ENCODE data around the gene PLOD3.
"Not testable (repeated sequence)": the region's sequence is repeated elsewhere in the genome, so short reads cannot be mapped to it uniquely, and the experiment has no call there.

Gene PLOD3

DNA sequence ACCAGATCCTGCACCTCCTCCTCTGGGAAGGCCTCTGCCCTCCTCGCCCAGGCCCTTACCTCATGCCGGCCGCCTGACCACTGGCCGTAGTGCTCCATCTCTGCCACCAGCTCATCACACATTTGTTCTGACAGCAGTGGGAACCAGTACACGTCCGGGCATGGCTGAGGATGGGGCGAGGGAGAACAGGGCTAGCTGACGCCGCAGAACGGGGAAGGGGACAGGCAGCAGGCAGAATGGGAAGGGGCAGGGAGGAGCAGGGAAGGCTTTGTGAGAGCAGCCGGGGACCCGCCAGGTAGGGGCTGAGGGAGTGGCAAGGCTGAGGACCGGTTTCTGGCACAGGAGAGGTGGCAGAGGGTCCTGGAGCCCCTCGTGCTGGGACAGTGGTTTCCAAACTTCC, 8.6 kb downstream of the PLOD3 start:
- DNase-seq, result no peak

DNA sequence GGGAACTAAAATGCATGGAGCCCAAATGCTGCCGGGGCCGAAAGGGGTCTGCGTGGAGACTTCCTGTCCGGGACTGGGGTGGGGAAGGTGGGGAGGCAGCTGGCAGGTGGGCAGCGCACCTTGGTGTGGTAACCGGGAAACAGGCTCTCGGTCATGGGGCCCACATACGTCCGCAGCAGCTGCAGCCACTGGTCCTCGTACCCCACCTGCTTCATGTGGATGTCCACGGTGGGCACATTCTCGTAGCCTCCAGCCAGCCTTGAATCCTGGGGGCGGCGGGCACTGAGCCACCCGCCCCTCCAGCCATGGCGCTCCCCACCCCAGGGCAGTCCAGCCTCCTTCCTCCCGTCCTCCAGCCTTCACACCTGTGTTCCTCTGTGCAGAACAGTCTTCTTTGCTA, 9.9 kb downstream of the PLOD3 start:
- DNase-seq, result no peak

DNA sequence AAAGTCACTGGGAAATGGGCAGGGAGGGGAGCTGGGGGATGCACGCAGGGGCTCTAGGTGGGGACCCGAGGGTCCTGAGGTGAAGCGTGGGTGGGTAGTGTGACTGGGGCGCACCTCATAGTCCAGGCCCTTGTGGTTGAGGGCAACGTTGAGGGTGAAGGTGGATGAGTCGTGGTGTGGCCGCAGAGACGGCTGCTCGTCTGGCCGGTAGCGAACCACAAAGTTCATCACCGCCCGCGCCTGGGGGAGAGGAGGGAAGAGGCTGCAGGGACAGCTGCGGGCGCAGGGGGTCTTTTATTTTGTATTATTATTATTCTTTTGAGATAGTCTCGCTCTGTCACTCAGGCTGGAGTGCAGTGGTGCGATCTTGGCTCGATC, 10.7 kb downstream of the PLOD3 start:
- DNase-seq, result no peak

DNA sequence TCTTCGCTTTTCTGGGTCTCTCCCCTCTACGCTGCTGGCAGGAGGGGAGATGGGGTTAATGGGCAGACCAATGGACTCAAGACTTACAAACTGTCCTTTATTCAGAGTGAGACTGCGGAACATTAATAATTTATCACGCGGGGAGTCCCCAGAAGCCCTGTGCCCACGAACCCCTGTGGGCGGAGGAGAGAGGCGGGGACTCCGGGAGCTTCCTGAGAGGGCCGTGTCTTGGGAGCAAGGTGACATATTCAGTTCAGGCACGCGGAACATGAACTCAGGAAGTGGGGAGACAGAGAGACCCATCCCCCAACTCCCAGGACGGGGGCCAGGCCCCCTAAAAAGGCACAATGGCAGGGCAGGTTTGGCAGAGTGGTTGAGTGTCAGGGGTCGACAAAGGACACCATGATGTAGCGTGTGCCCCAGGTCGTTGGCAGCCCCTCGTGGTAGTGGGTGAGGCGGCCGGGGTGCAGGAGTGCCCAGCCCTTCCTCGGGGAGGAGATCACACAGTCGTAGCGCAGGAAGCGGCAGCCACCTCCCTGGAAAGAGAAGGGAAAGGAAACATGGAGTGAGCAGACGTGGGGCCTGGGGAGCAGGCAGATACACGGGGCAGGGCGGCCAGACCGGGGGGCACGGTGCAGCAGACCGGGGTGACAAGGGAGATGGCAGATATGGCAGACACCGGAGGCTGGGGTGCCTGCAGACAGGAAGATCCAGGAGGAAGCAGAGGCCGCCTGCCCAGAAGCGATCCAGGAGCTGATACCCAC, 11.3 kb downstream of the PLOD3 start:
- DNase-seq, result no peak

DNA sequence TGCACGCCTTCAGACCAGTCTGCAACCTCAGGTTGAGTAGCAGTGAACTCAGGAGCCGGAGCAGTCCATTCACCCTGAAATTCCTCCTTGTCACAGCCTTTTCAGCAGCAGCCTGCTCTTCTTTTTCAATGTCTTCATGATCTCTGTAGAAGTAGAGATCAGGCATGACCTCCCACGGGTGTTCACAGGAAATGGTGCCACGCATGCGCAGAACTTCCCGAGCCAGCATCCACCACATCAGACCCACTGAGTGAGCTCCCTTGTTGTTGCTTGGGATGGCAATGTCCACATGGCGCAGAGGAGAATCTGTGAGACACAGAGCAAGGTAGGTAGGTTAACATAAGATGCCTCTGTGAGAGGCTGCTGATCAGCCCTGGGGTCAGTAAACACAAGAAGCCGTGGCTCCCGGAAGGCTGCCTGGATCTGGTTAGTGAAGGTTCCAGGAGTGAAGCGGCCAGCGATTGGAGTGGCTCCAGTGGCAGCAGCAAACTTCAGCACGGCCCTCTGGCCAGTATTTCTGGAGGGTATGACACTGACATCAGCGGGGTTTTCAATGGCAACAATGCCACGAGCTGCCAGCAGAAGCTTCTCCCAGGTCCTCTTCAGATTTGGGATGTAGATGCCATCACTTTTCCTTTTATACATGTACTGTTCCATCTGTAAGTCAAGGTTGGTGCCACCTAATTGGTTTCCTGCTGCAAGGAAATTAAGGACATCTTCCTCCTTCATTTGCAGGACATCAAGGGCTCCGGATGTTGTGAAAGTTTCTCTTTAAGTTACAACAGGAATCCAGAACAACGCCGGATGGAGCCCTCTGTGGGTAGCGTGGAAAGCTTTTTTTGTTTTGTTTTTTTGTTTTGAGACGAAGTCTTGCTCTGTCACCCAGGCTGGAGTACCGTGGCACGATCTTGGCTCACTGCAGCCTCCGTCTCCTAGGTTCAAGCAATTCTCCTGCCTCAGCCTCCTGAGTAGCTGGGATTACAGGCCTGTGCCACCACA, 13.3 kb downstream of the PLOD3 start:
- DNase-seq, result peak; percentile 24 to 51

DNA sequence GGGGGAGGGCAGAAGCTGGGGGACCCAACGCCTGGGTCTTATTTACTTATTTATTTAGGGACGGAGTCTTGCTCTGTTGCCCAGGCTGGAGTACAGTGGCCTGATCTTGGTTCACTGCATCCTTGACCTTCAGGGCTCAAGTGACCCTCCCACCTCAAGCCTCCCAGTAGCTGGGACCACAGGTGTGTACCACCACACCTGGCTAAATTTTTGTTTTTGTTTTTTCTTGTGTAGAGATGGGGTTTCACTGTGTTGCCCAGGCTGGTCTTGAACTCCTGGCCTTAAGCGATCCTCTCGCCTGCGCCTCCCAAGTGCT, 14.8 kb downstream of the PLOD3 start:
- no peak for DNase-seq

DNA sequence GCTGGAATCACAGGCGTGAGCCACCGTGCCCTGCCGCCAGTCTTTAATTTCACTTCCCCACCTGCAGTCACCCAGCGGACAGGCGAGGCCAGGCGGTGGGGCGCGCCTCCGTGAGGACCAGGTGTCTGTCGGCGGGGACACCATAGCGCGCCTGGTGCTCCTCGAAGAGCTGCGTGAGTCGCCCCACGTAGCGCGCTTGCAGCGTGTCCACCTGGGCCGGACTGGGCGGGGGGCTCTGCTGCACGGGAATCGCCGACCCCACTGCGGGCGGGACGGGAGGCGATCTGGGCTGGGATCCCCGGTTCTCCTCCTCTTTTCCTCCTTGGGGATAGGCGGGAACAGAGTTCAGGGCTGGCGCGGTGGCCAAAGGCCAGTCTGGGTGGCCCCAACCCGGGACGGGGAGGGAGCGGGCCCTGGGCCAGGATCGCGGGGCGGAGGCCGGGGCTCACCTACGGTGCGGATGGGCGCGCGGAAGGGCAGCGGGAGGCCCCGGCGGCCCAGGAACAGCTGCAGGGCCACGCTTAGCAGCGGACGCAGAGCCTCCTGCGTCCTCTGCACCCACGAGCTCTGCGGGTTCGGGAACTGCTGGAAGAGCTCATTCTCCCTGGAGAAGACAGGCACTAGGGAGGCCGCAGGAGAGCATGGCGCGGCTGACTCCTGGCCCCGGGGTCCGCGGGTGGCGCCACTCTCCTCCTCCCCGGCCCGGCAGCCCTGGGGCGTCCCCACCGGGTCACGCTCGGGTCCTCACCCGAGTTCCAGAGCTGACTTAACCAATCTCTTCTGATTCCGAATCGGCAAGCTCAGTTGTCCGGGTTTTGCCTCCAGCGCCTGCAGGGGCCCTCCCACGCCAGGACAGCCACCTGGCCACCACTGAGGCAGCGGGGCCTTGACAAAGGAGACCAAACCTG, 15.4 kb downstream of the PLOD3 start:
- DNase-seq, result peak in 1 of 2 donors; percentile 16

DNA sequence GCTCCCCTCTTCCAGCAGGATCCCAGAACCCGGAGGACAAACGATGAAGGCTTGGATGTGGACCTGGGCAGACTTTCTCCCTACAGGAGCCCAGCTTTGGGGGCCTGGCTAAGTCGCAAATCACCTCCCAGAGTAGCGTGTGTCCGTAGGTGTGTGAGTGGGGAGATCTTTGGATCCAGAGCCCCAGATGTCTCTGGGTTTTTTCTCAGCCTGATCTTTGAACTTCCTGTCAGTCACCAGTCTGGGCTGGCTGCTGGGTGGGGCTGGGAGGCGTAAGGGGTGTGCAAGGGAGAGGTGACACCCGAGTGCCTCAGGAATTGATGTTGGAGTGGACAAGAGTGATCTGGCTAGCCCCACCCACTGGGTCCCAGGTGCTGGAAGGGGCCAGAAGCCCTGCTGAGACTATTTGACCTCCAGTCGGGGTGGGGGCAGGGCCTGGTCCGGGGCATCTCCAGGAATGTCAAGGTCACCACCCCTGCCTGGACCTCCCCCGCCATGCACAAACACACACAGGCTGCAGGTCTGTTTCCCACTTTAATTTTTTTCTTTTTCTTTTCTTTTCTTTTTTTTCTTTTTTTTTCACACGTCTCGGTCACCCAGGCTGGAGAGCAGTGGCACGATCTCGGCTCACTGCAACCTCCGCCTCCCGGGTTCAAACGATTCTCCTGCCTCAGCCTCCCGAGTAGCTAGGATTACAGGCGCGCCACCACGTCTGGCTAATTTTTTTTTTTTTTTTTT, 16.4 kb downstream of the PLOD3 start, which contains the start of gene MOGAT3:
MOGAT3 (minus strand) TSS at position 175 of the 738 bp plus-strand sequence. CDS start 182 bp downstream, outside the sequence.
- no peak for DNase-seq

DNA sequence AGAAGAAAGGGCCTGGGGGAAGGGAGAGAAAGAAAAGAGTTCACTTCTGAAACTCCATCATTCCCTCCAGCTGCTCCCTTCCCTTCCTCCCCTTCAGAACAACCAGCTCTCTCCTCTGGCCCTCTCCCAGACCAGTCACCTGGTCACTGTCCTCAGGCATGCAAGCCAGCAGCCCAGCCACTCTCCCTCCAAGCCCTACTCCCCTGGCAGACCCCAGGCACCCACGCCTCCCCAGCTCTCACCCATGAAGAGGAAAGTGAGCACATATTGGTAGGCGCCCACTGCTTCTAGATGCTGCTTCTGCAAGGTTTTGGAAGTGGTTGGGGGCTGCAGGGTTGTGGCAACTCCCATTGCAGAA, 16.9 kb downstream of the PLOD3 start:
- no peak for DNase-seq

DNA sequence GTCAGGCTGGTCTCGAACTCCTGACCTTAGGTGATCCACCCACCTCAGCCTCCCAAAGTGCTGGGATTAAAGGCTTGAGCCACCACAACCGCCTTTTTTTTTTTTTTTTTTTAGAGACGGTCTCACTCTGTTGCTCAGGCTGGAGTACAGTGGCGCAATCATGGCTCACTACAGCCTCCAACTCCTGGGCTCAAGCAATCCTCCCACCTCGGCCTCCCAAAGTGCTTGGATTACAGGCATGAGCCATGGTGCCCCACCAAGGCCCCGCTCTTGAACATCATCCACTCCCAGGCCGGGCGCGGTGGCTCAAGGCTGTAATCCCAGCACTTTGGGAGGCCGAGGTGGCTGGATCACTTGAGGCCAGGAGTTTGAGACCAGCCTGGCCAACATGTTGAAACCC, 17.9 kb downstream of the PLOD3 start:
- not testable (repeated sequence) for DNase-seq

DNA sequence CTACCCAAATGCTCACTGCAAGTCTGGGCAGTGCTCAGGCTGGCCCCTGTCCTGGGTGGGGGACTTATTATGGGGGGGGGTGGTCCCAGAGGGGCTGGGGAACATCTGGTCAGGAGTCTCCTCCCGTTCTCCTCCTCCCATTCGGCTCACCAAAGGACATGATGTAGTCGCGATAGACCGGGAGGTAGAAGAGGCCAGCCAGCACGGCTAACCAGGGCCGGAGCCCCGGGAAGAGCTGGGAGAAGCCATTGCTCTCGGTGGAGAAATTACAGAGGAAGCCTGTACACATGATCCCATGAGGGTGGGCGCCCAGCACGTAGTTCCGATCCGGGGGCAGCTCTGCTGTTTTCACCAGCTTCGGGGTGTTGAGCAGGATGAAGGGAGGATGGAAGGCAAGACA, 18.9 kb downstream of the PLOD3 start:
- DNase-seq, result no peak

DNA sequence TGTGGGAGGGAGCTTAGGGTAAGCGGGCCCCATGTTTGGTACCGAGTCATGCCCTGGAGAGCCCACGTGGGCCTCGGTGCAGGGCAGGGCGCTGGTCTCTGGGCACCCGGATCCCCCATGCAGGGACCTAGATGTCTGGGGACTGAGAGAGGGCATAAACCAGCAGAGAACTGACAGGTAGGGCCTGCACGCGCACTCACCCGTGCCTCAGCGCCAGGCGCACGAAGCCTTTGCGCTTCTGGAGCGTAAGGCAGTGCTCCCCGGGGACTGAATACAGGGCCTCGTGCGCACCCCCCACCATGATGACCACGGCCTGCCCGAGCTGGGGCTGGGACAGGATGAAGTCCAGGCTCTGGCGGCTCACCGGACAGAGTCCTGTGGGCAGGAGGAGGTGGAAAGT, 19.4 kb downstream of the PLOD3 start:
- DNase-seq, result no peak

DNA sequence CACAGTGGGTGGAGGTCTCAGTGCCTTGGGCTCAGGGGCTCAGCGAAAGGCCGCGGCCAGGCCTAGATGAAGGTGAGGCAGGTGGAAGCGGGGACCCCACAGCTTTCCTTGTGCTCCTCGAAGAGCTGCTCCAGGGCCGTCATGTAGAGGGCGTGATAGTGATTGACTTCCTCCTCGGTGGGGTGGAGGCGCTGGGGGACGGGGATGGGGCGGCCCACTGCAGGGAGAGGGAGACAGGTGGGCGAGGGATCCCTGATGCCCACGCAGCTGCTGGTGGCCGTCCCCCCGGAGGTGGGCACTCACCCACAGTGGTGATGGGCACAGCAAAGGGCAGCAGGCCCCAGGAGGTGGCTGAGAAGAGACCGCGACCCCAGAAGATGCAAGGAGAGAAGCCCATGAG, 21.5 kb downstream of the PLOD3 start:
- DNase-seq, result no peak

DNA sequence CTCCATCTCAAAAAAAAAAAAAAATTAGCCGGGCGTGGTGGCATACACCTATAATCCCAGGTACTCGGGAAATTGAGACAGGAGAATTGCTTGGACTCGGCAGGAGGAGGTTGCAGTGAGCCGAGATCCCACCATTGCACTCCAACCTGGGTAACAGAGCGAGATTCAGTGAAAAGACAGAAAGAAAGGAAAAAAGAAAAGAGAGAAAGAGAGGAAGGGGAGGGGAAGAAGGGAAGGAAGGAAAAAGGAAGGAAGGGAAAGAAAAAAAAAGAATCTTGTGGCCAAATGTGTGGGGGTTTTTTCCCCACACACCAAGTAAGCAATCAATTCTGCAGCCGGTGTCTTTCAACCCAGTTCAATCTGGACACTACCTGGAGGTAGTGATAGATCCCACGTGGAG, 28.3 kb downstream of the PLOD3 start:
- no peak for DNase-seq

DNA sequence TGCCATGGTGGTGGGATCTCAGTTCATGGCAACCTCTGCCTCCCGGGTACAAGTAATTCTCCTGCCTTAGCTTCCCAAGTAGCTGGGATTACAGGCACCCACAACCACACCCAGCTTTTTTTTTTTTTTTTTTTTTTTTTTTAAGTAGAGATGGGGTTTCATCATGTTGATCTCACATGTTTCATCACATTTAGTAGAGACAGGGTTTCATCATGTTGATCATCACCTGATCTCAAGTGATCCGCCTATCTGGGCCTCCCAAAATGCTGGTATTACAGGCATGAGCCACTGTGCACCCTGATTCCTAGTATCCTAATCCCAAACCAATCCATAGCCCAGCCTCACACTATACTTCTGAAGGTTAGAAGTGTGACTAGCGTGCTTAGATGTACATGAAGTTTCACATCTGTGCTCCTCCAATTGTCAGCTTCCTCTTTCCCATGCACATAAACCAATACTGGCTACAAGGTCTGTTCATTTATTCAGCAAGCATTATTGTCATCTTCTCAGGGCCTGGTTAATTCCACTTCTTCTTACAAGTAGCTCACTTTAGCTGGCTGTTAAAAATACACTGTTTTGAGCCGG, 30.4 kb downstream of the PLOD3 start:
- no peak for DNase-seq

DNA sequence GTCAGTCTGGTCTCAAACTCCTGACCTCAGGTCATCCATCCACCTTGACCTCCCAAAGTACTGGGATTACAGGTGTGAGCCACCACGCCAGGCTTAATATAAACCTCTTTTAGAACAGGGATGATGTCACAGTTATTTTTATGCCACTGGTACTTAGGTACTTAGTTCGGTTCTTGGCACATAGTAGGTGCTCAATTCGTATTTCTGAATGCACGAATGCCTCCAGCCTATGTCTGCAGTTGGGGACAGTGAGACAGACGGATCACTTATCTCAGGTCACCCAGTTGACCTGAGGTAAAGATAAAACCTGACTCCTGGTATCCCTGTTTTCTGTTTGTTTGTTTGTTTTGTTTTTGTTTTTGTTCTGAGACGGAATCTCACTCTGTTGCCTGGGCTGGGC, 31.2 kb downstream of the PLOD3 start:
- DNase-seq, result no peak

DNA sequence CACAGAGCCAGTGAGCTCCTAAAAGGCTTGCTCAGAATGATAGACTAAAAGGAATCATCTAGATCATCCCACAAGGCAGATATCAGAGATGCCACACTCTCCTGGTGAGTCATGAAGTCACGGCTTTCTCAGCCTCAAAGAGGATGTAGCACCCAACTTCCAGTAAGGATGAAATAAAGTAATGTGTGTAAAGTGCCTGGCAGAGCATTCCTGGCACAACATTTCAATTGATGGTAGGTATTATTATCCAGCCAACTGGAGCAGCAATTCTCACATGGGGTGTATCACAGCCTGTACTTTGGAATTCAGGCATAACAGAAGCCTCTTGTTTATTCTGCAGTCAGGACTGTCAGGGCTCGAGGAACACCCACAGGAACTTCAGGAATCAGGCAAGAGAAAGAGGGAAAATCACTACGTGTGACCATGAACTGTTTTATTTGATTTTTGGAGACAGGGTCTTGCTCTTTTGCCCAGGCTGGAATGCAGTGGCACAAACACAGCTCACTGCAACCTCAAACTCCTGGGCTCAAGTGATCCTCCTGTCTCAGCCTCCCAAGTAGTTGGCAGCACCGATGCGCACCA, 32.0 kb downstream of the PLOD3 start:
- DNase-seq, result no peak

DNA sequence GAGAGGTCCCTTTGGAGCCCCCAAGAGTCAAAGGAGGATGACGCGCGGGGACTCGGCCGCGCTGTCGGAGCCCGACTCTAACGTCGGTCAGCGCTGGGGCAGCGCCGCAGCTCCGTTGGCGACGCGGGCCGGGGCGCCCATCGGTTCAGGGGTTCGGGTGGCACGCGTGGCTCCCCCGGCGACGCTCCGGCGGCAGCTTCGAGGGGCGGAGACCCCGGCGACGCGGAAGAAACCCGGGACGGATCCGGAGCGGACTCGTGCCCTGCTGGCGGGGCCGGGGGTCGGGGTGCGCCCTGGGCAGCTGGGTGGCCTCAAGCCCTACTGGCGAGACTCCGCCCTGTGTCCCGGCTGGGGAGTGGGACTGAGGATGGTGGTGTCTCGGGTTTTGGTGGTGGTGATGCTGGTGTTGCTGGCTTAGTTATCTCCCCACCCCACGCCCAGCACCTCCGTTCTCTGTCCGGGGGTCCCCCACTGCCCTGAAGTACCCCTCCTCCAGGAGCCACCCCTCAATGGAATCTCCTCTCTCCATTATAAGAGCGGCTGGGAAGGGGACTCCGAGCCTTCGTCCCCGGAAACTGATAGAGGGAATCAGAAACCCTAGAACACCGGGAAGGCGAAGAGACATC, 37.1 kb downstream of the PLOD3 start, which contains the start of gene NAT16:
NAT16 (minus strand) TSS at position 164 of the 626 bp plus-strand sequence. CDS start 5,486 bp downstream, outside the sequence.
- DNase-seq, result no peak

DNA sequence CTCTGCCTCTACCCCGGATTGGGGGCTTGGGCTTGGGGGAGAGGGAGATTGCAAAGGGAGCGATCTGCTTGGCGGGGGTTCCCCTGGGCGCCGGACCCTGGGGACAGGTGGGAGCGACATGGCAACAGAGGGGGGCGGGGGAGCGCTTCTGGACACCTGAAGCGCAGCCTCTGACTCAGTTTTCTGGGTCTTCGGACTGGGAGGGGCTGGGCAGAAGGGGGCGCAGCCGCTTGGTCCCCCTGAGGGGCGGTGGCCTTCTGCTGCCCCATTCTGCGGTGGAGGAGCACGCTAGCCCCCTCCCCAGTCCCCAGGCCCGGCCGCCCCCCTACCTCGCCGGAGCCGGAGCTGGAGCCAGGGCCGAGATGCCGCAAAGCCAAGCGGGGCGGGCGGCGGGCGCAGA, 37.7 kb downstream of the PLOD3 start:
- no peak for DNase-seq

DNA sequence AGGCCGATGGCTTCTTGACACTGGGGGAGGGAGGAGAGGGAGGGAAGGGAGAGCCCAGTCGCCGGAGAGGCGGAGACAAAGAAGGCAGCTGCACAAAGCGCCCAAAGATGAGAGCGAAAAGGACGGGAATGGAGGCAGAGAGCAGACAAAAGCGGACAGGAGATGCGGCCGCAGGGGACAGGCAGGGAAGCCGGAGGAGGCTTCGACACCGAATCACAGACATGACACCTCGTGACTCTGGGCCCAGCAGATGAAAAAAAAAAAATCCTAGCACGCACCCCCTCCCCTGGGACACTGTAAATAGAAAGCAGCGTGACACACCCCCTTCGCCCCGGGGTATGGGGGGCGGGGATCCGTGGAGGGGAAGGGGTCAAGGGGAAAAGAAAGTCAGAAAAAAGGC, 38.3 kb downstream of the PLOD3 start:
- no peak for DNase-seq

DNA sequence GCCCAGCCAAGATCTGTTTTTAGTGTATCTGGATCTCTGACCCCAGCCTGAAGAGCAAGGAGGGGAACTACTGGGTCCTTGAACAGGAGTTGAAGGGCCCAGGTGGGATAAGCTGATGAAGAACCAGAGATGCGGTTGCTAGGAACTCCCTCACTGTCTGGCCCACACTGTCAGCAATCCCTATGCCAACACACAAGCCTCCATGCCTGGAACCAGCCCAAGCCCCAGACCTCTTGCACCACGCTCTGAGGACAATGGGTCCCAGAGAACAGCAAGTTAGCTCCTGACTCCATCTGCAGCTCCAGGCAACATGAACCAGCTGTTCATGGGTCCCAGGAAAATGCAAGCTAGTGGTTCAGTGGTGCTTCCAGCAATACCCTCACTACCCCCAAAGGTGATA, 39.7 kb downstream of the PLOD3 start:
- no peak for DNase-seq
